Subcutaneous adipose tissue (tissue), 4 donors: ENCODE data around the gene MGAT1. TPM values are rescaled to one million over a fixed set of nuclear protein-coding genes. Genes with fewer than 3 reads are reported as not detected.

Experiments
- total RNA-seq, 4 donors: library from RNA; depleted of rRNA; stranded (reverse); fragments of >200 nt; gene quantifications; one replicate each; pipeline ENCODE4 v1.1.0, GENCODE V29; 2016
- TF ChIP-seq, protein P1 (sequence below): fragments of 450-650 bp; IDR thresholded peaks from one replicate; pipeline ENCODE4 v1.5.1; 2016; ENCODE audit warnings: low read depth, mild to moderate bottlenecking, control low read depth, antibody characterized with exemption, moderate library complexity

Gene MGAT1
- total RNA-seq, 4 donors from 2014 or later, result 165 to 345 (median 230) TPM

DNA sequence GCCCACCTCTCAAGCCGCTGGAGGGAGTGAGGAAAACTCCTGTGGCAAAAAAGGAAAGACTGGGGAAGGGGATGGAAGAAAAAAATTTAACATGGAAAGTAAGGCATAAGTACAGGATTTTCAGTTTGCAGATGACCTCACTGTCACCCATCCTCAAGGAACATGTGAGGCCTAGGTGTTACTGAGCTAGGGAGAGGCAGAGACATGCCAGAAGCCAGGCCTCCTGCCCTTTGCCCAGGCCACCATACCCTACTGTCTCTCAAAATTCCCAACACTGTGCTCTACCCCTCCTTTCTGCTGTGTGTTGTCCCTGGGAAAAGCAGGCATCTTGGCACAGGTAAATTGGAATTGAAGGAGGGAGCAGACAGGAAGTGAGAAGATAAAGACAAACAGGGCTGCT is 4.4 kb upstream of the MGAT1 start:
- TF ChIP-seq, protein P1, sequence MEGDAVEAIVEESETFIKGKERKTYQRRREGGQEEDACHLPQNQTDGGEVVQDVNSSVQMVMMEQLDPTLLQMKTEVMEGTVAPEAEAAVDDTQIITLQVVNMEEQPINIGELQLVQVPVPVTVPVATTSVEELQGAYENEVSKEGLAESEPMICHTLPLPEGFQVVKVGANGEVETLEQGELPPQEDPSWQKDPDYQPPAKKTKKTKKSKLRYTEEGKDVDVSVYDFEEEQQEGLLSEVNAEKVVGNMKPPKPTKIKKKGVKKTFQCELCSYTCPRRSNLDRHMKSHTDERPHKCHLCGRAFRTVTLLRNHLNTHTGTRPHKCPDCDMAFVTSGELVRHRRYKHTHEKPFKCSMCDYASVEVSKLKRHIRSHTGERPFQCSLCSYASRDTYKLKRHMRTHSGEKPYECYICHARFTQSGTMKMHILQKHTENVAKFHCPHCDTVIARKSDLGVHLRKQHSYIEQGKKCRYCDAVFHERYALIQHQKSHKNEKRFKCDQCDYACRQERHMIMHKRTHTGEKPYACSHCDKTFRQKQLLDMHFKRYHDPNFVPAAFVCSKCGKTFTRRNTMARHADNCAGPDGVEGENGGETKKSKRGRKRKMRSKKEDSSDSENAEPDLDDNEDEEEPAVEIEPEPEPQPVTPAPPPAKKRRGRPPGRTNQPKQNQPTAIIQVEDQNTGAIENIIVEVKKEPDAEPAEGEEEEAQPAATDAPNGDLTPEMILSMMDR, result no peak

DNA sequence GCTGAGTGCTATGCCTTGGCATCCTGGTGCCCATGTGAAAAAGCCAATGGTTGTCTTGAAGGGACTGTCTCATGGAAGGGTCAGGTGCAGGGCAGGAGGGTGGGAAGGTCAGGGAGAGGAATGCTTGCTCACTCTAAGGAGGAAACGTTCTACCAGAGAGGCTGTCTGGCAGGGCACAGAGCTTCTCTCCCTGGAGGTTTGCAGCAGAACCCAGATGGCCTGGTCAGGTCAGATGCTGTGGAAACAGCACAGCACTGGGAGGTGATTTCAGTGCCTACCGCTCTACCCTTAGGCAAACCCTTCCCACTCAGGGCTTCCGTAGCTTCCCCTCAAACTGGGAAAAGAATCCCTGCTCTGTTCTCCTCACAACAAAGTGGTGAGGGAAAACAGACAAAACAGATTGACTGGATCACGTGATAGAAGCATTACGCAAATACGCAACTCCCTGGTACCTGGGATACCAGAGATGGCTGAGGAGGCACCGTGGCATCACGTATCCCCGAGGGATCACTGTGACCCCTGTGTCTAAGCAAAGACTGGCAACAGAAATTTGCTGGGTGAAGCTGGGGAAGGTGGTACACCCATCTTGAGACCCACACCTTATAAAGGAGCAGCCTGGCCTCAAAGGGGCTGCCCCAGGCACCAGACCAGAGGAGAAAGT is 3.9 kb upstream of the MGAT1 start:
- TF ChIP-seq, protein P1, result no peak

DNA sequence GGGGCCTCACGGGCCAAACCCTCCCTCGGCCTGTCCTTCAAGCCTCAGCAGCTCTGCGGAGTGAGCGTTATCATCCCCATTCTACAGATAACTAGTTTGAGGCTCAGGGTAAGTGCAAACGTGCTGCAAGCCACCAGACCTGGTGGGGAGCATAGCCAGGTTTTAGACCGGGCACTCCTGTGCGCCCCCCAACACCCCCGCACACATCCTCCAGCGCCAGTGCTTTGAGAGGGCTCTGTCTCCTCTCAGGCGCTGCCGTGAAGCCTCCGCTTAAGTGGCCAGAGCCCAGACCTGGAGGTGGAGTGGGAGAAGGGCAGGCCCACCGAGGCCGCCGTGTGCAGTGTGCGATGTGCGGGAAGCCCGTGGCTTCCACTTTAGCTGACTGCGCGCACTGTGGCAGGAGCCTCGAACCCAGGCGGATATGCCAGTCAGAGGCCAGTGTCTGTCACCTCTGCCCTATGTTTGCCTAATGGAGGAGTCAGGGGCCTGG is 1.6 kb upstream of the MGAT1 start:
- TF ChIP-seq, protein P1, result no peak

DNA sequence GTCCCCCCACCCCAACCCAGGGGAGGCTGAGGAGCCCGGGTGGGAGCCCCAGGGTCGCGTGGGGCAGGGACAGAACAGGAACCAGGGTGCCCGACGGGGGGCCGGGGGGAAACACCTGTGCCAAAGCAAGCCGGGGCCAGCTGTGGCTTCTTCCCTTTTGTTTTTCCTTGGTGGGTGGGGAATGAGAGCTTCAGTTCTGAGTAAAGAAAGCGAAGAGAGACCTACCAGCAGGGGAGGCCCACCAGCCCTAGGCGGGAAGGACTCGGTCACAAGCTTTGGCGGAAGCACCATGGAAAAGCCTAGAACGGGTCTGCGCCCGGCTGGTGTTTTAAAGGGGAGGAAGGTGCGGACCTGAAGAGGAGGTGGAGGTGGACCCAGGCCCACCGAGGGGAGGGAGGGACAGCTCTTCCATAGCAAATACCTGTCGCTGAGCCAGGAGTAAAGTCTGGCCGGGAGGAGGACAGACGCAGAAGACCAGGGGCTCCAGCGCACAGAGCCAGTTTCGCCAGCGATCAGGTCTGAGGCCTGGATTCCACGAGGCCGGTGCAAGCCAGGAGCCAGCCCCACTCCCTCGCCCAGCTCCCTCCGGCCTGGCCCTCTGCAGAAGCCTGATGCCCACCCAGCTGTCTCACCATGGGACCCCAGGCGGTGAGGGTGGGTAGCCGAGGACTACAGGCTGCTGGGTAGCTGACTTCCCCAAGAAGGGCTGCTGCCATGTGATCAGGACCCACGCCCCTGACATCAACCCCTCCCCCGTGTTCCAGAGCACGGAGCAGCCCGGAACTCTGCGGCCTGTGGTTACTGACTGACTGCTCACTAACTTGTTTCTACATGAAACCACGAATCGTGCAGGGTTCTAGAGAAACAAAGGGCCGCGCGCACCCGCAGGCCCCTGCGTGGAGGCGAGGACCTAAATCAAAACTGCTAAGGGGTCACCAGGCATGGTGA is 849 bp upstream of the MGAT1 start:
- TF ChIP-seq, protein P1, result no peak

DNA sequence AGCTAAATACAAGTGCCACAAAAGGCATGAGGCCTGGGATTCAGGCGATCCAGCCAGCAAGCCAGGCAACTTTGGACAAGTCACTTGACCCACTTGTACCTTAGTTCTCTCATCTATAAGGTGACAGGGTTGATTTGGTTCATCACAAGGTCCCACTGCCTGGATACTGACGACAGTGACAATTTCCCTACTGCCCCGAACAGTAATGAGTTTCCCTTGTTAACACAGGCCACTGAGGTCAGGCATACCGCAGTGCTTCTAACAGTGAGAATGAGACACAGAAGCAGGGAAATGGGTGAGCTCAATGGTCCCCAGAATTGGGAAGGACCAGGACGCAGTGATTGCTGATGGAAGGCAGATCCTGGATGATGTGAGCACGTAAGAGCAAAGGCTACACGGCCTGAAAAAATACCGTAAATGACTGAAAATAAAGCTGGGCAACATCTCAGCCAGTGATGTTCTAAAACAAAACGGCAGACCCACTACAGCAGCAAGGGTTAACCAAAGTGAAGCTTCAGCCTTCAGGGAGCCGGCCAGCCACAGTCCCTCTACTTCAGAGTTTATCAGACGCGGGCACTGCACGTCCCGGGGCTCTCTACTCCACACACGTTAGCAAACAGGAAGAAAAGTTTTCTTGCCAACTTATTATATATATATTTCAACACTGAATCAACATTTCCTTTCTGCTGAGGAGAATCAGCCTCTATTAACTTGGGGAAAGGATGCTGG is 846 bp downstream of the MGAT1 start:
- TF ChIP-seq, protein P1, result no peak

DNA sequence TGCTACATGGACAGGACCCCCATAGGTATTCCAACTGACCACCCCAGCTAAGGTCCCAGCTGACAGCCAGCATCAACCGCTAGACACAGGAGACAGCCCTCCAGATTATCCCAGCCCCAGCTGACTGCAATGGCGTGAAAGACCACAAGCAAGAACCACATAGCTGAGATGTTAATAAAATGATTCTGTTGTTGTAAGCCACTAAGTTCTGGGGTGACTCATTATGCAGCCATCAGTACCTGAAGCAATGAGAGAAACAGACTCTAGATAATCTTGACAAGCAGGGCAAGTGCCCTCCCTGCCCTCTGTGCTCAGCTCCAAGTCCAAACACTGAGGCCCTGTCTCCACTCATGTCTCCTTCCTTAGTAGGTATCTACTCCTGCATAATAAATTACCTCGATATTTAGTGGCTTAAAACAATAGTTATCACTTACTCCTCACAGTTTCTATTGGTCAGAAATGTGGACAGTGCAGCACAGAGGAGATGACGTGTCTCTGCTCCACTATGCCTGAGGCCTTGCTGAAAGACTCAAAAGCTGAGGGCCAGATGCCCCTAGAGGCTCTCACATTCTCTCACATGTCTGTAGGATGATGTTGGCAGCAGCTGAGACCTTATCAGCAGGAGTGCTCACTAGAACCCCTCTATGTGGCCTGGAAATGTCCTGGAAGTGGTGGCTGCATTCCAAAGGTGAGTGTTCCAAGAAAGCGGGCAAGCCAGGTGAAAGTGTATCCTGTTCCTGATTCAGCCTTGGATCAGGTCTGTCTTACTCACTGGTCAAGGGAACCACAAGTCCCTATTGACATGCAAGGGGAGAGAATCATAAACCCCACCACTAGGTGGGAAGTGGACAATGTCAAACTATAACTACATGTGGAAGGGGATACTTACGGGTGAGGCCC is 2.5 kb downstream of the MGAT1 start:
- TF ChIP-seq, protein P1, result no peak
